RCC 7860 (cell line): Measurements from ENCODE around the gene ACTG1.

Experiments
- DNase-seq: peaks from one replicate; pipeline ENCODE4 v3.0.0-alpha.2; 2015; ENCODE audit warnings: low spot score
- FAIRE-seq: peaks from 2 replicates; lab custom pipeline; 2012; peaks lifted over from hg19 to GRCh38; lab: Jason Lieb, UNC

Gene ACTG1

DNA sequence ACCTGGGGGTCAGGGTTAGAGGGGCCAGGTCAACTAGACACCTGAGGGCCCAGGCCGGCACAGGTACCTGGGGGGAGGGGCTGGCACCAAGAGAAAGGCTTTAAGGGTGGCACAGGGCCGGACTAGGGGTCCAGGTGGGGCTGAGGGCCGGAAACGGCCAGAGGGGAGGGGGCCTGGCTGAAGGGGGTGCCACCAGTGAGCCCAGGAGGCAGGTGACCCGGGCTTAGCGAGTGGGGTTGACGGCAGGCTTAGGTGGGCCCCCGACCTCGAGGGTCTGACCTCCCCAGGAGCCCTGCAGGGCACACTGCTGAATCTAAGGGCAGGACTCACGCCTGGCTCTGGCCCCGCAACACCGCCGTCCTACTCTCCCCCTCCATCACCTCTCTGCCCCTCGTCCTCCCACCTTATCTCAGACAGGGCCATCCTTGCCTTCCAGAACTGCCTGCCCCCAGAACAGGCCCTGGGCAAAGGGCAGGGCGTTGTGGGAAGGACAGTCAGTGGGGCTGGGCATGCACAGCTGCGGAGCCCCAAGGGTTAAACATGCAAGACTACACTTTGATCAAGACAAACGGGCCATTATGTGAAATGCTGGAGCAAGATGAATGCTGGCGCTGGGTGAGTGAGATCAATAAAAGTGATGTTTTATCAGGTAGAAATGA is 44.4 kb downstream of the ACTG1 start:
- FAIRE-seq (no peak), DNase-seq (no peak)

DNA sequence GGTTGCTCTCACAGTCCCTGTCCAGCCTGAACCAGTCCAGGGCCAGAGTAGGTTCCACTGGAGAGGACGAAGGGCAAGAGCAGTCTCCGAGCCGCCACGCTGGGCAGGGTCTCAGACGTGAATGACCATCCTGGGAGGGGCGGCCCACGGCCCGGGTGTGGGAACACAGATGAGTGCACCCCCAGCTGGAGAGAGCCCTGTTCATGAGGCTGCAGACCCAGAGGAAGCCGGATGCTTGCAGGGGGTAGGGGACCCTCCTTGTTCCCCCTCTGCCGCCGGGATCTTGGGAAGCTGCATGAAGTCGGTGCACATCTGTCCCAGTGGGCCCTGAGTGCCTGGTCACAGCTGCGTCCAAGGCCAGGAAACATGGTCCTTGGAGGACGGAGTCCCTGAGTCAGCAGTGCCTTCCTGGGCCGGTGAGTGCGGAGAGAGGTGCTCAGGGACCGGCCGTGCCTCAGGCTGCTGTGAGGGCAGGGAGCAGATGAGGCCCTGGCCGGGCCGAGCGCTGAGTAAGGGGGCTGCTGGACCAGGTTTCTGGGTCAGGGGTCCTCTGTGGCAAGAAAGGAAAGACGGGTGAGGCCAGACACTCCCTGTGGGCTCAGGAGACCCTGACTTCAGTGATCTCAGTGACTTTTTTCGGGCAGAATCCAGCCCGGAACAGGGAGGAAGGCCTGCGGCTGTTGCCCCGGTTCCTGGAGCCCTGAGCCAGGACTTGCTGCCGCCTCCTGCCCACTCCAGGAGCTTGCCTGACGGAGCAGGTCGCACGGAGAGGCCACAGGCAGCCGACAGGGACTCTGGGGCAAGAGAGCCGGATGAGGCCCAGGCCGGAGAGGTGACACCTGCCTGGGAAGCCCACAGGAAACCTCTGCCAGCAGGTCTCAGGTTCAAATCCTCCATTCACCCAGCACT is 45.8 kb downstream of the ACTG1 start:
- FAIRE-seq (no peak), DNase-seq (no peak)

DNA sequence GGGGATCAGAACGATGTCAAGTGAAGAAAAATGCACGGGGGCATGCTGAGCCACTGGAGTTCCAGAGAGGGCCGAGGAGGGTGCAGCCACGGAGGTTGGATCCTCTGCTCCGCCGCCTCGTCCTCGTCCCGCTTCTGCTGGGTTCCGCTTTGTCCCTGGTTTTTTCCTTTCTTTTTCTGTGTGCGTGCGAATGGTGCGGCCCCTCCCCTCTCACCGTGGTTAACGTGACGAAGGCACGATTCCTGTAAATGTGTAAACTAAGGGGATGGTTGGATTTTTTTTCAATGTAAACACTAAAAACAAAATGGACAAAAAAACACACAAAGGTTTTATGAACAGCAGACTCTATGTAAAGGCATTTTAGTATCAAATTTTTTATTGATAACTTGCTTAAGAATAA is 46.7 kb downstream of the ACTG1 start:
- FAIRE-seq (no peak), DNase-seq (no peak)

DNA sequence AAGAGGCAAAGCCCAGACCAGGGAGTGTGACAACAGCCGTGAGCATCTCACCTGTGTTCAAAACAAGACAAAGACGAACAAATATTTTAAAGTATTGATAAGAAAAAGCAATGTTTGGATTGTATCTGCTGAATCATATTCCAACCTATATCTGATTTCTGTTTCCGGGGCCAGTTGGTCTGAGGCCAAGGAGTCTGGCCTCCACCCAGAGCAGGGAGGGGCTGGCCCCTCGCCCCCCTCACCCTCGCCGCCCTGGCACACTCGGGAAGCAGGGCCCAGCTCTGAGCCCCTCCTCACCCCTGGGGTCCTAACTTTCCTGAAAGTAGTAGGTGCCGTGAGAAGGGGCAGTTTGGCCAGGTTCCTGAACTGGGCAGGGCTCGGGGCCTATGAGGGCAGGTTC is 48.0 kb downstream of the ACTG1 start:
- no peak for FAIRE-seq
- DNase-seq: no peak

DNA sequence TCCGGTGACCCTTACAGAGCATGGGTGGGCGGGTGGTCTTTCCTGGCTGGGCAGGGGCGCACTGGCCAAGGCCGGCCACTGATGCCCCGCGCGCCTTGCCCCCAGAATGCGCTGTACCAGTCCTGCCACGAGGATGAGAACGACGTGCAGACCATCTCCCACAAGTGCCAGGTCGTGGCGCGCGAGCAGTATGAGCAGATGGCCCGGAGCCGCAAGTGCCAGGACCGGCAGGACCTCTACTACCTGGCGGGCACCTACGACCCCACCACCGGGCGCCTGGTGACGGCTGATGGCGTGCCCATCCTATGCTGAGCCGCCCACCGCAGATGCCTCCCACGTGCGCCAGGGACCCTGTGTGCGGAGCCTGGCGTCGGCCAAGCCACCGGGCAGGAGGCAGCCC is 49.1 kb downstream of the ACTG1 start:
- no peak for FAIRE-seq

DNA sequence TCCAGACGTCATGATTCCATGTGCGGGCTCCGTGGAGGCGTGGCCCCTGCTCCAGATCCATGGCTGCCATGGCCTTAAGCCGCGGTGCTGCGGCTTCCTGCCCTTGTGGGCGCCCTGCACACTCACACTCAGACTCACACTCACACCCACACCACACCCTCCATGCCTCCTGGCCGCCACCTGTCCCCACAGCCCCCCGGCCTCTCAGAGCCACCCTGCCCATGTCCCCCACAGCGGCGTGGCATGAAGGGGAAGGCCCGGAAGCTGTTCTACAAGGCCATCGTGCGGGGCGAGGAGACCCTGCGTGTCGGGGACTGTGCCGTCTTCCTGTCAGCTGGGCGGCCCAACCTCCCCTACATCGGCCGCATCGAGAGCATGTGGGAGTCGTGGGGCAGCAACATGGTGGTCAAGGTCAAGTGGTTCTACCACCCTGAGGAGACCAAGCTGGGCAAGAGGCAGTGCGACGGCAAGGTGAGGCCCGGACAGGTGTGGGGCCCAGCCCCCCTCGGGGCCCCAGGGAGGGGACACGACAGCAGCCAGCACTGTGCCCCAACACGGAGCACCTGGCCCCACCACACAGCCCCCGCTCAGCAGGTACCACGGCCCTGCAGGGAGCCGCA is 50.0 kb downstream of the ACTG1 start:
- FAIRE-seq: no peak

More for the DNA sequence above, 49.1 kb downstream of the ACTG1 start:
- DNase-seq: no peak

DNA sequence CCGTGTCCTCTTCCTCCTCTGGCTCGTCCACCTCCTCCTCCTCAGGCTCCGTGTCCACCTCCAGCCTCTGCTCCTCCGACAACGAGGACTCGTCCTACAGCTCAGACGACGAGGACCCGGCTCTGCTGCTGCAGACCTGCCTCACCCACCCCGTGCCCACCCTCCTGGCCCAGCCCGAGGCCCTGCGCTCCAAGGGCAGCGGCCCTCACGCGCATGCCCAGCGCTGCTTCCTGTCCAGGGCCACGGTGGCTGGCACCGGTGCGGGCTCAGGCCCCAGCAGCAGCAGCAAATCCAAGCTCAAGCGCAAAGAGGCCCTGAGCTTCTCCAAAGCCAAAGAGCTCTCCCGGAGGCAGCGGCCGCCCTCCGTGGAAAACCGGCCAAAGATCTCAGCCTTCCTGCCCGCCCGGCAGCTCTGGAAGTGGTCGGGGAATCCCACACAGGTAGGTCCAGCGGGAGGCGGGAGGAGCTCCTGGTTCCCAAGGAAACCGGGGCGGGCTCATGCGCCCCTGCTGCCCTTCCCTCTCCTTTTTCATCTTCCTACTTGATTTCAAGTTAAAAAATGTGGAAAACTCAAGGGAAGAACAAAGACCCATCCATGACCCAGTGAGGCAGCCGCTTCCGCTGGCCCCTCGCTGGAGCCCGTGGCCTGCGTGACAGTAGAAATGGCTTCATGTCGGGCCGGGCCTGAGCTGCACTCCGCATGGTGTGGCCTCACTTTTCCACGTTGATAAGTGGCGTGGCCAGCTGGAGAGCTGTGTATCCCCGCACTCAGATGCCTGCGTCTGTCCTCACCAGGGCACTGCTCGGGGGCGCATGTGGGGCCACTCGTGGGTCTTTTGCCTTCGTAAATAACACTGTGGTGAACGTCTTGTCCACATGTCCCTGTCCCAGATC is 50.7 kb downstream of the ACTG1 start:
- DNase-seq (no peak), FAIRE-seq (no peak)

More for the DNA sequence above, 50.0 kb downstream of the ACTG1 start:
- no peak for DNase-seq

DNA sequence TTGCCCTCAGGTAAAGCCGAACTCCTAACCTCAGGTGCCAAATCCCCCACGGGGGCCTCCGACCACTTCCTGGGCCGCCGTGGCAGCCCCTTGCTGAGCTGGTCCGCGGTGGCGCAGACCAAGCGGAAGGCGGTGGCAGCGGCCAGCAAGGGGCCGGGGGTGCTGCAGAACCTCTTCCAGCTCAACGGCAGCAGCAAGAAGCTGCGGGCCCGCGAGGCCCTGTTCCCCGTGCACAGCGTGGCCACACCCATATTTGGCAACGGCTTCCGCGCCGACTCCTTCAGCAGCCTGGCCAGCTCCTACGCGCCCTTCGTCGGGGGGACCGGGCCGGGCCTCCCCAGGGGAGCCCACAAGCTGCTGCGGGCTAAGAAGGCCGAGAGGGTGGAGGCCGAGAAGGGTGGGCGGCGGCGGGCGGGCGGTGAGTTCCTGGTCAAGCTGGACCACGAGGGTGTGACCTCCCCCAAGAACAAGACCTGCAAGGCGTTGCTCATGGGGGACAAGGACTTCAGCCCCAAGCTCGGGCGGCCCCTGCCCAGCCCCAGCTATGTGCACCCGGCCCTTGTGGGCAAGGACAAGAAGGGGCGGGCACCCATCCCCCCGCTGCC is 51.6 kb downstream of the ACTG1 start:
- no peak for DNase-seq
- no peak for FAIRE-seq
